Prostate gland (tissue), 2 donors: ENCODE data around the gene SHROOM3.

Source experiments
- POLR2A ChIP-seq: fragments of 450-650 bp; IDR thresholded peaks from one replicate; pipeline ENCODE4 v1.6.1; 2016; ENCODE audit warnings: antibody characterized with exemption, mild to moderate bottlenecking
- POLR2AphosphoS5 ChIP-seq: sonication (generic); formaldehyde crosslinking; IDR thresholded peaks from one replicate; pipeline ENCODE4 v1.6.1; 2017; ENCODE audit warnings: antibody characterized with exemption
- TF ChIP-seq, protein P1 (sequence below), 4 experiments: fragments of 200-600 bp in 2 of 4; fragments of 450-650 bp in 2 of 4; sonication (generic) in 2 of 4; IDR thresholded peaks; 1 replicate in 3 of 4; 2 replicates in 1 of 4; pipeline ENCODE4 v1.5.1; 2016 to 2019; ENCODE audit warnings: antibody characterized with exemption in 4 of 4, mild to moderate bottlenecking in 2 of 4, moderate library complexity in 2 of 4

DNA sequence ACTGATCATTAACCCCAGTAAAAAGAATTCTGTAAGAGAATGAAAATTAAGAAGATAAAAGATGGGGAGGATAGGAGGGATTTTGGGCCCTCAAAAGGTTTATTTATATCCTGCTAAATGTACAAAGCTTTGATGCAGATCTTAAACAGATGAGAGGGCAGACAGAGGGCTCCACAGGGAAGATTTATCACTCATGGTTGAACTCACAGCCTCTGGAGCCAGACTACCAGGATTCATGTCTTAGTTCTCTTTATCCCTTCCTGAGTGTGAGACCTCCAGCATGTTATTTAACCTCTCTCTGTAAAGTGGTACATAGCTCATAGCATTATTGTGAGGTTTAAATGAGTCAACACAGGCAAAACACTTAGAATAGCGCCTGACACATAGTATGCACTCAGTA, 388.5 kb downstream of the SHROOM3 start:
- TF ChIP-seq POLR2AphosphoS5: no peak
- TF ChIP-seq, protein P1, sequence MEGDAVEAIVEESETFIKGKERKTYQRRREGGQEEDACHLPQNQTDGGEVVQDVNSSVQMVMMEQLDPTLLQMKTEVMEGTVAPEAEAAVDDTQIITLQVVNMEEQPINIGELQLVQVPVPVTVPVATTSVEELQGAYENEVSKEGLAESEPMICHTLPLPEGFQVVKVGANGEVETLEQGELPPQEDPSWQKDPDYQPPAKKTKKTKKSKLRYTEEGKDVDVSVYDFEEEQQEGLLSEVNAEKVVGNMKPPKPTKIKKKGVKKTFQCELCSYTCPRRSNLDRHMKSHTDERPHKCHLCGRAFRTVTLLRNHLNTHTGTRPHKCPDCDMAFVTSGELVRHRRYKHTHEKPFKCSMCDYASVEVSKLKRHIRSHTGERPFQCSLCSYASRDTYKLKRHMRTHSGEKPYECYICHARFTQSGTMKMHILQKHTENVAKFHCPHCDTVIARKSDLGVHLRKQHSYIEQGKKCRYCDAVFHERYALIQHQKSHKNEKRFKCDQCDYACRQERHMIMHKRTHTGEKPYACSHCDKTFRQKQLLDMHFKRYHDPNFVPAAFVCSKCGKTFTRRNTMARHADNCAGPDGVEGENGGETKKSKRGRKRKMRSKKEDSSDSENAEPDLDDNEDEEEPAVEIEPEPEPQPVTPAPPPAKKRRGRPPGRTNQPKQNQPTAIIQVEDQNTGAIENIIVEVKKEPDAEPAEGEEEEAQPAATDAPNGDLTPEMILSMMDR (IDR thresholded peaks at IDR 0.05): no peak
- no peak for TF ChIP-seq POLR2A
